Activated CD4-positive, alpha-beta T cell treated with anti-CD3 and anti-CD28 coated beads for 4 hours (primary cell): ENCODE data around the gene CBX5.
"Not testable (repeated sequence)": the region's sequence is repeated elsewhere in the genome, so short reads cannot be mapped to it uniquely, and the experiment has no call there.

Experiments used
- DNase-seq, 2 donors: peaks; one replicate each; pipeline ENCODE4 v3.0.0-alpha.2; 2020

CBX5 gene

DNA sequence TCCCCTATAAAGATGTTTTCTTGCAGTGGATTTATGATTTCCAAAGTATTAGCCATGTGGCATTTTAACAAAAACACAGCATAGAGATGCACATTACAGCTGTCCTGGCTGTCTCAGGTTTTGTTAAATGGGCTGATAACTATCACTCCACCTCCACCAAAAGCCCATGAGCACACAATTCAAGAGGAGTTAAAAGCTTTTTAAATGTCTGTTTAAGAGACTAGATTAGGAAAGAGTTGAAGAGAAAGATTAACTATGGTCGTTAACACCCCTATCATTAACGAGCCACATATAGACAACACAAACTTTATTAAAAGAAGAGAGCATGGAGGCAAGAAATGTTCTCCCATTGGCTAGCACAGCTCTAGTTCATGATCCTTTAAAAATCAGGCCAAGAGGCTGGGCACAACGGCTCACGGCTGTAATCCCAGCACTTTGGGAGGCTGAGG lies 14.5 kb downstream of the CBX5 start:
- DNase-seq: no peak

DNA sequence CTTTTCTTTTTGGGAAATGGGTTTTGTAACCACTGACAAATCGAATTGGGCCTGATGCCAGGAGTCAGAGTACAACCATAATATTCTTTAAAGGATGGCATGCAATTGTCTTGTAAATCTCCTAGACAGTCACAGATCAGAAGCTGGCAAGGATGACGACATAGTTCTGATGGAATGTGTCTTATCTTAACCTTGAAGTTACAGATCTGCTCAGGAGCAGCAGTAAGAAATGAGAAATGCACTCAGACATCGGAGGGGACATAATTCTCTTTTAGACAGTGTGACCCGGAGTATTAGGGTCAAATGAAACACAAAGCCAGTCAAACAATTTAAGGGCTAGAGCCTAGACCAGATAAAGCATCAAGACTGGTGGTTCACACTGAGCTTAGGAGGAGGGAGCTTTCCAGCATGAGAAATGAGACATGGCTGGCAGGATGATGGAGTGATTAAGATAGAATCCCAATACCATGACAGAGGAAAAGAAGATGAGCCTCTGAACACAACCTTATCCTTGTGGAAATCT lies 17.5 kb downstream of the CBX5 start:
- DNase-seq: no peak

DNA sequence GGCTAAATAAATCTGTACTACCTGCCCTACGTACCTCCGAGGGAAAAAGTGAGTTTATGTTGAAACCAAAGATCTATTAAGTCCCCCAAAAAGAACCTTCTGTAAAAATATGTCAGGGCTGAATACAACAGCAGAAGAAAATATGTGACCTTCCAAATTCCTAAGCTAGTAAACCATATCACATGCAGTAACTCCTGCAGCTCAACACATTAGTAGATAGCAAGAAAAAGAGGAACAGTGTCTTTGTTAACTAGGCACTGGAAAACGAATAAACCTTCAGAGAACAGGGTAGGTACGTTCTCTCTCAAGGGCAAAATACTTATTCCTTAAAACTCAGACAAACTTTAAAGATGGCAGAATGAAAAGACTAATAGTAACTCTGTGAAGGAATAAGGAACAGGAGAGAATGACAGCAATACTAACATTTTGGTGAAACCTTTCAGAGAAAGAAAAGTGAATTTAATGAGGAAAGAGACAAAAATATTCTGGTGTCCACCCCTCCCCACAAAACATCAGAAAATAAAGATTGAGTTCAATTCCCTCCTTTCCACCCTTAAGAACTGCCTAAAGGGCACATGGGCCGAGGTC lies 18.0 kb downstream of the CBX5 start:
- no peak for DNase-seq

DNA sequence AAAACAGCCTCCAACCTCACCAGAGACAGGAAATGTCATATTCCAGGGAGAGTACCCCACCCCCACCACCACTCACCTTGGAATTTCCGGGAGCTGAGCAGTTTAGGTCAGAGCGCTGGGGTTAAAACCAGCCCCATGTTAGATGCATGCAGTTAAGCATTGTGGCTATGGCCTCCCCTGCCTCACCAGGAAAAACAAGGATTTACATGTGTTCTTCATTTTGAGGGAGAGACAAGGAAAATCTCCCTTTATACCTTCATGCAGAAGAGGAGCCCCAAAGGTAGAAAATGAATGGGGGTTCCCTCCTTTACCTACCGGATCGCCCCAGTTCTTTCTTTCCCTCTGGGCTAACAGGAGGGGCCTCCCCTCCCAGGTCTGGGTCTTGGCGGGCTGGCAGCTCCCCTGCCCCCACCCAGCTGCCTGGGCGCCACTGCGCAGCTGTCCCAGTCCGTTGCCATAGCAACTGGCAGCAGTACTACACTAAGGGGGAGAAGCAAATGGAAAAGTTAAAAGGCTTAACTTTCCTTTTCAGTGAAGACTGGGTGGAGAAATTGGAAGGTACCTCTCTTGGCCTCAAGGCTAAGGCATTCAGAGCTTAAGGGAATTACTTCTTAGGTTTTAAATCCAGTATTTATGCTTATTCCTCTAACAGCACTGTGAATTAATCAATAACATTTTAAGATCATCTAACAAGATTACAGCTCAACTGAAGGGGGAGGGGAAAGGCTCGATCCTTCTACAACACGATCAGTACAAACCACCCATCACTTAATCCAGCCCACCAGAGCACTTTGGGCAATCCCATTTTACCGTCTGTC lies 20.5 kb downstream of the CBX5 start:
- DNase-seq: peak; percentile 17 to 35

DNA sequence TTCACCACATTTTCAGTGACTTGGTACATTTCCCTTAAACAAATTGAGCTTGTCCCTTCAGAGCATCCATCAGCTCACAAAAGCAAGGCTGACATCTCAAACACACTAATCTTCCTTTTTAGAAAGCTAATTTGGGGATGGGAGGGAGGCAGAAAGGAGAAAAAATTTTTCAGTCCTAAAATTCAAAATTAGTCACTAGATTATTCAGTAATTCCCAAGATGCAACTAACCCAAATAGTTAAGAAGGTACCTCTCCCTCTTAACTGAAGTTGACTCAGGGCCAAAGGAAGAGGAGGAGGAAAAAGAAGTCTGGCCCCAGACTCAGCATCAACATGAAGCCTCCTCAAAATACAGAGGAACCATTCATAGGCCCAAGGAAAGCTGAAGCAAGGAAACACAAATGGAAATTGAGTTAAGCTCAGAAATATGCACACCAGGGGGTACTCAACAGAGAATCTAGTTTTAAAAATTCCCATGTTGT lies 21.7 kb downstream of the CBX5 start:
- DNase-seq: no peak

DNA sequence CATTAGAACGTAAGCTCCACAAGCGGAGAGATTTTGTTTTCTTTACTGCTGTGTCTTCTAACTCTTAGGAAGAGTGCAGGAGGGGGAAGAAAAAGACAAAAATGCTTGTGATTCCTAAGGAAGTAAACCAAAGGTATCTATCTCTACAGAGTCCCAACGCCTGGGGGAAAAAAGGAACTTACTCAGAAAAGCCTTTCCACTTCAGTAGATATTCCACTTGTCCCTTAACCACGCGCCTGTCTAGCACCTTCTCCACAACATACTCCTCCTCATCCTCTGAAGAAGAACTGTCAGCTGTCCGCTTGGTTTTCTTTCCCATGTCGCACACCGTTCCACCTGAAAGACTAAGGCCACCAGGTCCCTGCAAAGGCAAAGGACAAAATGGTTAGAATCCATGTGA lies 22.6 kb downstream of the CBX5 start:
- no peak for DNase-seq

DNA sequence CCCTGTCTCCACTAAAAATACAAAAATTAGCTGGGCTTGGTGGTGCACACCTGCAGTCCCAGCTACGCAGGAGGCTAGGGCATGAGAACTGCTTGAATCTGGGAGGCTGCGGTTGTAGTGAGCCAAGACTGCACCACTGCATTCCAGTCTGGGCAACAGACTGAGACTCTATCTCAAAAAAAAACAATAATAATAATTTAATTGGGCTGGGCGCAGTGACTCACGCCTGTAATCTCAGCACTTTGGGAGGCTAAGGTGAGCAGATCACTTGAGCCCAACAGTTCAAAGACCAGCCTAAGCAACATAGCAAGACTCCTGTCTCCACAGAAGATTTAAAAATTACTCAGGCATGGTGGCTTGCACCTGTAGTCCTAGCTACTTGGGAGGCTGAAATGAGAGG lies 26.7 kb downstream of the CBX5 start:
- no peak for DNase-seq

DNA sequence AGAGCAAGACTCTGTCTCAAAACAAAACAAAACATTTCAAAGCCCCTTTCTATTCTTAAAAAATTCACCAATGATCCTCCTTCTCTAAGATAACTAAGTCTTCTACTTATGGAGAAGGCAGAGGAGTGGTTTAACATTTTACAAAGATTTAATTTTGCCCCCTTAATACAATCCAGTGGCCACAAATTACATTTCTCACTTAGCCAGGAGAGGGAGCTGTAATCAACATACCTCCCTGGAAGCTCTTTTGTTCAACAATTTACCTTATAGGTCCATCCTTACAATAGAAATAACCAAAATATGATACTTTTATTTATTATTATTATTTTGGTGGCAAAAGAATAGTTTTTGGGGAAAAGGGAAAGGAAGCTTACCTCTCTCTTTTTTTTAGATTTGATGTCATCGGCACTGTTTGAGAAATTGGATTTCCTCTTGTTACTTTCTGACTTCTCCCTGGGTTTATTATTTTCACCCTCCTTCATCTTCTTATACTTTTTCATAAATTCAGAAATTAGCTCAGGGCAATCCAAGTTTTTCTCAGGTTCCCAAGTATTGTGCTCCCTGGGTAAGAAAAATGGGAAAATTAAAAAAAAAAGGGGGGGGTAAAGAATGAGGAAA lies 28.1 kb downstream of the CBX5 start:
- peak in 1 of 2 donors; percentile 19 for DNase-seq

DNA sequence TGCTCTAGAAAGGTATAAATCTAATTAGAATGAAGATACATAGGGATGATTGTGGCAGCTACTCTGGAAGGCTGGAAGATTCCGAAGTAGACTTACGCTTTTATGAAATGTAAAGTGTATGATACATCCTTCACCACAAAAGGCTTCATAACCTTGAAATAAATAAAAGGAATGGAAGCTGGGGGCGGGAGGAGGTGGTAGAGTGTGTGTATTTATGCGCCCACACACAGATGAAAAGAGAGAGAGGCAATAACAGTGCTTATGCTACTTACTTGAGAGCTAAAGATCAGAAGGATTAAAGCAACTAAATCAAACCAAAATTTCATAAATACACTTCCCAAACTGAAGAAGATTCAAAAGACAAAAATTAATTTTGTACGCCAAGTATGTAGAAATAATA lies 30.4 kb downstream of the CBX5 start:
- DNase-seq: peak; percentile 9 to 18

DNA sequence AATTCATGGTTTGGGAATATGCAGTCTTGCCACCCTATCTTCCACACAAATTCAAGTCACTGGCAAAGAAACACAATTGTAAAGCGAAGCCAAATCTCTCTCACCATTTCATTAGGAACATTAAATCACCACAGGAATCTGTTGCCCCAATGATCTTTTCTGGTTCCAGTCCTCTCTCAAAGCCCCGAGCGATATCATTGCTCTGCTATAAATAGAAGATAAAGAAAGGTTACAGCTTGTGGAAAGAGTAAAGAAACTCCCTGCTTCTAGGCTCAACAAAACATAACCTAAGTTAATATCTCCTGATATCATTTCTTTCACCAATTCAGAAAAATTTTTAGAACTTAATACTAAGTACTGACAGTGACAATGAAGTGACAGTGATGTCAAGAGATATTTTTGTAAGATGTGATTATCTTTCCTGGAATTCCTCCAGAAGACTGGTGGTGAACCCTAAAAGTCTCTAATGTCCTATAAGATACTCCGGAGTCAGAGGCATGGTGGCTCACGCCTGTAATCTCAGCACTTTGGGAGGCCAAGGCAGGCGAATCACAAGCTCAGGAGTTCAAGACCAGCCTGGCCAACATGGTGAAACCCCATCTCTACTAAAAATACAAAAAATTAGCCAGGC lies 33.8 kb downstream of the CBX5 start:
- DNase-seq: no peak

DNA sequence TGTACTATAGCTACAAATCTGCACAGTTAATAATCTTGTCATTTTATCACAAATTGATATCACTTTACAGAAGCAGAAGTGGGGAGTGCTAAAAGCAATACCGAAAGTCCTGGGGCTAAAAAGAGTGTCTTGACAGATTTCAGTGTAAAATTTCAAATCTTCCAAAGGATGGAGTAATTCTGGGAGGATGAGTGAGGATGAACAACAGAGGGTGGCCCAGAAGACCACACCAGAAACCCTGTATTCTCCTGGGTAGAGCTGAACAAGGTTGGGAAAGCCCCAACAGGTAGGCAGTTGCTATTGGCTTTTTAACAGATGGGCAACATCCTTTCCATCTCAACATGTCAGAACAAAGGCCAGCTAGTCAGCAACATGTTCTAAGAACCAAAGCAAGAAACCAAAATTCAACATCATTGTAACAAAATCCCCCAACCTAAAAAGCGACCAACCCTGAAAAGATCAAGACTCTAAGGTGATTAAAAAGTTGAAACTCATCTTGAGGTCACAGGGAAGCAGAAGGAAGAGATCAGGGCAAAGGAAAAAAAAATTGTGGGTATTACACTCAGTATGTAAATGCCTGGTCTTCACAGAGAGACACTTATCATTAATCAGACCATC lies 38.8 kb downstream of the CBX5 start:
- DNase-seq: no peak

DNA sequence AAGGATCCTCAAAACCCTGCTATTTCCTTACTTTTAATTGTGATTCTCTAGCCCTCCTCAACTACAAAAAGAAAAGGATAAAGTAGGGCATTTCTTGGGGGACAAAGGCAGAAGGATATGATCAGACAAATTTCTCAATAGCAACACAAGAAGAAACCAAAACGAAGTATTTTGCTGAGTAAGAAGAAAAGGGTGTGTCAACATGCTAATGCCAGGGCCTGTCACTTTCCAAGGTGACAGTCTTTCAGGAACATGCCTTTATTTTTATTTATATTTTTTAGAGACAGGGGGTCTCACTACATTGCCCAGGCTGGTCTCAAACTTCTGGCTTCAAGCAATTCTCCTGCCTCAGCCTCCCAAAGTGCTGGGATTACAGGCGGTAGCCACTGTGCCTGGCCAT lies 39.8 kb downstream of the CBX5 start:
- DNase-seq: no peak

DNA sequence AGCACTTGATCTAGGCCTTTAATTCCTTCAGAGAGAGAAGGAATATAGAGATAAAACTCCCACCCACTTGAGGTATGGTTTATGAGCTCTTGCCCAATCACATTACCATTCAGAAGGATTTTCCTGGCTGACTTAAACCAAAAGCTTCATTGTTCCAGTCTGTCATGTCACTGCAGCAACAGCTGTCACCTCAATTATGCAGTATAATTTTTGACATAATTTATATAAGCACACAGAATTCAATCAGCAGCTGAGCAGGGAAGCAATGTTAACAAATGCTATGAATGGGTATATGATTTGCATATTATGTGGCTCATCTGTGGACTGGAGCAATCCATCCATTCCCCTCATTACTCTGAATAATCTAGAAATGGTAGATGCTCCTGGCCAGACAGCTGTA lies 40.3 kb downstream of the CBX5 start:
- no peak for DNase-seq

DNA sequence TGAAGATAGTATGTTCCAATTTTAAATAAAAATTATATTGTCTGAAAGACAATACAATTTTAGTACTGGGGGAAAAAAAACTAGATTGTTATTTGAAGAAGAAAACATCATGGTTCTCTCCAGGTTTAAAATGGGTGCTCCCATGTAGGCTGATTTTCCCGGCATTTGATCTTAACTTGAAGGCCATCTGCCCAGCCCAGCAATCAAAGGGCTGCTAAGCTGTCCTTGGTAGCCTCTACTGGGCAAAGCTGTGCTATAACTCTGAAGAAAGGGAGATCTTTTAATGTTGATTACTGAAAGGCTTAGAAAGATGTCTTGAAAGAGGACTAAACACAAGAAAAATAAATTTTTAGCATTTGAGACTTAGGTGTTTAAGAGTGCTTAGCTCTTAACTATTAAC lies 41.4 kb downstream of the CBX5 start:
- DNase-seq: no peak

DNA sequence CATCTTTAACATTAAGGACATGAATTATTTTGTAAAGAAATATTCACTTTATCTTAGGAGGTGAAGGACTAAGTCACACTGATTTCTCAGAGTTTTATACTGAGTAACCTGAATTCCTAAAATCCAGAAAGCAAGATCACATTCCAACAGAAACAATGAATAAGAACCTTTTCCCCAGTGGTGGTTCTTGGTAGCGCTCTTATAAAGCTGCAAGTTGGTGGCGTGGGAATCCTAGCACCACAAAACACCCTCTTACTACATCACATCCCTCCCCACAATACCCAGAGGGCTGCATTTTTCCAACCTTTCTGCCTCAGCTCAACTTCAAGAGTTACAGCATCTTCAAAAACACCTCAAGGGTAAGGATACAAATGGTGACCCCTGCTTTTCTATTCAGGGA lies 47.1 kb downstream of the CBX5 start:
- DNase-seq: no peak

DNA sequence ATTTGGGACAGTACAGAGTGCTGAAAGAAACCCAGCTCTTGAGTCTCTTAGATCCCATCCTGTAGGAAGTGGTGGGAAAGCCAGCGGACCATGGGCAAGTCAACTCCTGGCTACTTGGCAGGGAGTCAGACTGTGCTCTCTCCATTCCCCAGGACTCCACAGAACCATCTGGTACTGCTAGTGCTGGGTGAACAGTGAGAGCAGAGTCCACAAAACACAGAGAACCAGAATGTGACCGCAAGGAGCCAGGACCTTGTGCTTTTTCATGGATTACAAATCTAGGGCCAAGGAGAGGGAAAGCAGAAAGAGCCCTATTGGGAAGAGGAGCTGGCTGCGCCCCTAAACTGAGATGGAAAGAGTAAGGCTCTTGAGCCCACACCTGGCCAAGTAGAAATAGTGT lies 48.7 kb downstream of the CBX5 start:
- DNase-seq: not testable (repeated sequence)

DNA sequence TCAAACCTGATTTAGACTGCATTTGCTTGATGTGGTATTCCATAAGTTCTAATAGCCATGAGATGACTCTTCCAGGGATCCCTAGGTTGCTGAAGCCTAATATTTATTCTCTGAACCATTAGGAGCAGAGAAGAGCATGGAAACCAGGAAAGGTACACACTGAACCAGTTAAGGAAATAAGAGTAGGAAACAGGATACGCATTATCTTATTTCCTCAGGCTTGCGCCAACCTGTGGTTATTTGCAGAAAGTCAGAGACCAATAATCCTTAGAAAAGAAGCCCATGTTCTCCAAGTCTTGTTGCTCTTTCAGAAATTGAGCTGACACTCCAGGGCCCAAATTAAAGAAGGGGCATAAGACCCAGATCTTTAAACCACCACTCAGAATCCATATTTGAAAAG lies 49.4 kb downstream of the CBX5 start:
- DNase-seq: no peak

DNA sequence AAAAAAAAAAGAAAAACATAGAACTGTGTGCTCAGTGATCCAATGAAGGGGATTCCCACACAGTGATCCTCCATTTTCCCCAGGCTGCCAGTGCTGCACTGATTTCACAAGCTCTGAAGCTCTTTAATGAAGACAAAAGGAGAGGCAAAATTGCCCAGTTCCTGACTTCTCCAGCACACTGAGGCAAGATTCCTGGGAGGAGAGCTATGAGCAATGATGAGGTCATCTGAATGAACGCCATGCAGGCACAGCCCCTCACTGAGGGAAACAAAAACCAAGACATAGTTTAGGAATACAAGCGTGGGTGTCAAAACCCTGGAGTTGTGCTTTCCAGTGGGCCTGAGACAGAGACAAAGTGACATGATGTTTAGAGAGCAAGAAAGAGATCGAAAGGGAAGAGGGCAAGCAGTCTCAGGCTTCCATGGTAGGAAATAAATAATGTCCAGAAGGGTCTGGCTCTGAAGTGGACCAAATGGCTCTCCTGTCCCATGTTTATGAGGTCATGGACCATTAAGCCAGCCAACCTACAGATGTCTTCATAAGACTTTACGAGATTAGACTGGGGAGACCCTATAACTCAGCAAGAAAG lies 50.2 kb downstream of the CBX5 start:
- DNase-seq: no peak

DNA sequence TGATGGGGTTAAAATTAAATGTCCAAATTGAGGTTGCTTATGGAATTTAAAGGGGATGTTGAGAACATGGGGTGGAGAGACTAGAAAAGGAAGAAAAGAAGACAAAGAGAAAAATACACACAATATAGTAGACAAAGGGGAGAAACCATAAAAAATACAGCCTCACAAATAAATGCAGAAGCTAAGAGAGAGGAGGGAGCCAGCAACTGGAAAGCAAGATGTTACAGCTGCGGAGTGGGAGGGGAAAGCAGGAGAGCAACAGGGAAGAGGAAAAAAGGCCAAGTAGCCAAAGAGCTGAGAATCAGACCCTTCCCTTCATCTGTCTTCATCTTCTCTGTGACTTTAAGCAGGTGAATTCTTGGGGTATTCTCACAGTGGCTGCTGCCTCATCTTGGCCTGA lies 51.5 kb downstream of the CBX5 start:
- DNase-seq: no peak

DNA sequence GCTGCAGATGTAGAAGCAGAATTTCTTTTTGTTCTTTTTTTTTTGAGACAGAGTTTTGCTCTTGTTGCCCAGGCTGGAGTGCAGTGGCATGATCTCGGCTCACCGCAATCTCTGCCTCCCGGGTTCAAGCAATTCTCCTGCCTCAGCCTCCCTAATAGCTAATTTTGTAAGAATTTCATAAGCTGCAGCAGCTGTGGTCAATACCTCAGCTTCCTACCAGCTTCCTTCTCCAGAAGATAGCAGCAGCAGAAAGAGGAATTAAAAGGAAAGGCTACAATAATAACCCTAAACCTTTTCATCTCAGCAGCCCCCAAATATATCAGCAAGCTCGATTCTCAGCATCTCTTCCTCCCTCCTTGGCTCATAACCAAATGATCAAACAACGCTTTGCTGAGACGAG lies 52.0 kb downstream of the CBX5 start:
- DNase-seq: not testable (repeated sequence)

DNA sequence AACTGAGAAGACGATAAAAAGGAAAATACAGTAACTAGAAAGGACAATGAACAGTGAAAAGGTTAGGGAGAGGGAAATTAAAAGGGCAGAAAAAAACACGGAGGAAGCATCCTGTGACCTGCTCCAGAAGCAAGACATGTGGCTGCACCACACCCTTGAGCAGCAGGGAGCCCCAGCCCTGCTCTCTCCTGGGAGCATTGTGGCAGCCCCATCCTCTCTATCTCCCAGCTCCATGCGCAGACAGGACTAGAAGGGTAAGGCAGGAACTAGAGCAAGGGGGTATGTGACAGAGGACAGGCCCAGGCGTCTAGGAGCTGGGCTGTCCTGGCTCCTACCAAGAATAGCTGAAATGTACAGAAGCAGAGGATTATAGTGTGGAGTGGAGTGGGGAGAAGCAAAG lies 52.5 kb downstream of the CBX5 start:
- no peak for DNase-seq

DNA sequence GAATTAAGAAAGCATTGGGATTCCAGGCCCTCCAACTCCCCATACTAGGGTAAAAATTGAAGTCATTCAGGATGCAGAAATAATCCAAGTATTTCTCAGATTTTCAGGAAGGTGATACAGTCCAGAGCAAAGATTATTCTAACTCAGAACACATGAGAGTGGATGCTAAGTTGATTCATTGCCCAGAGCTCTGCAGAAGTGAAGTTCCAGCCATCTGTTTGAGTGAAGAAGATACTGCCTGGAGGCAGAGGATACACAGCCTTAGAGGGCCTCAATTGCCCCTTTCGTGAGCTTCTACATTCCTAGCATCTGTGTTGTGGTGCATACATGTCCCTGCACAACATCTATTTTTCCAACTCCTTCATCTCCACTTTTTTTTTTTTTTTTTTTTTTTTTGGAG lies 54.3 kb downstream of the CBX5 start:
- DNase-seq: no peak

DNA sequence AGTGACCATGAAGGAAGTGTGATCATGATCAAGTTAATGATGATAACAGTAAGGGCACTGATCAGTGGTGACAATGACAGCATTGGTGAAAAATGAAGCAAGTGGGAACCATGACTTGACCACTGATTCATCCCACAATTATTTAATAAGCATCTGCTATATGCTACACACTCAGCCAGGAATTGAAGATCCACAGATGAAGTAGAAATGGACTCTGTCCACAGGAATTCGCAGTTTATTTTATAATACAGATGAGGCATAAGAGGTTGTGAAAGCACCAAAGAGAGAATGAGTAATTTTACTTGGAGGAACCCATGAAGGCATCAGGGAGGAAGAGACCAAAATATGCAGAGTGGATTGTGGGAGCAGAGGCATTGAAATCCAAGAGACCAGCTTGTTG lies 57.3 kb downstream of the CBX5 start:
- no peak for DNase-seq
